Endothelial cell of umbilical vein (primary cell): ENCODE data around the gene OR4K1.
"Not testable (repeated sequence)": the region's sequence is repeated elsewhere in the genome, so short reads cannot be mapped to it uniquely, and the experiment has no call there.

Source experiments
- MAX ChIP-seq: IDR thresholded peaks from 2 replicates; pipeline ENCODE4 v1.6.1; 2011; ENCODE audit not compliant: insufficient read depth, insufficient read length
- POLR2A ChIP-seq: IDR thresholded peaks from 2 replicates; pipeline ENCODE4 v1.6.1; 2012; ENCODE audit warnings: low read depth, mild to moderate bottlenecking, control low read depth, low read length
- TF ChIP-seq, protein P1 (sequence below), 2 donors: IDR thresholded peaks; 1 replicate in 1 of 2; 2 replicates in 1 of 2; pipeline ENCODE4 v1.5.1; 2011; ENCODE audit warnings: low read length in 2 of 2, mild to moderate bottlenecking in 2 of 2, moderate library complexity in 2 of 2, control low read depth in 1 of 2, inconsistent platforms in 1 of 2, low read depth in 1 of 2; ENCODE audit not compliant: insufficient read depth in 1 of 2; ENCODE audit errors: extremely low read depth in 1 of 2

GRCh38 chr14:19969735-19970134 lies 39.0 kb downstream of the OR4K1 start:
- TF ChIP-seq, protein P1, sequence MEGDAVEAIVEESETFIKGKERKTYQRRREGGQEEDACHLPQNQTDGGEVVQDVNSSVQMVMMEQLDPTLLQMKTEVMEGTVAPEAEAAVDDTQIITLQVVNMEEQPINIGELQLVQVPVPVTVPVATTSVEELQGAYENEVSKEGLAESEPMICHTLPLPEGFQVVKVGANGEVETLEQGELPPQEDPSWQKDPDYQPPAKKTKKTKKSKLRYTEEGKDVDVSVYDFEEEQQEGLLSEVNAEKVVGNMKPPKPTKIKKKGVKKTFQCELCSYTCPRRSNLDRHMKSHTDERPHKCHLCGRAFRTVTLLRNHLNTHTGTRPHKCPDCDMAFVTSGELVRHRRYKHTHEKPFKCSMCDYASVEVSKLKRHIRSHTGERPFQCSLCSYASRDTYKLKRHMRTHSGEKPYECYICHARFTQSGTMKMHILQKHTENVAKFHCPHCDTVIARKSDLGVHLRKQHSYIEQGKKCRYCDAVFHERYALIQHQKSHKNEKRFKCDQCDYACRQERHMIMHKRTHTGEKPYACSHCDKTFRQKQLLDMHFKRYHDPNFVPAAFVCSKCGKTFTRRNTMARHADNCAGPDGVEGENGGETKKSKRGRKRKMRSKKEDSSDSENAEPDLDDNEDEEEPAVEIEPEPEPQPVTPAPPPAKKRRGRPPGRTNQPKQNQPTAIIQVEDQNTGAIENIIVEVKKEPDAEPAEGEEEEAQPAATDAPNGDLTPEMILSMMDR (IDR thresholded peaks at IDR 0.05; ENCODE audit: extremely low read depth in 1 of 2, insufficient read depth in 1 of 2, low read depth in 1 of 2, low read length in 2 of 2), result not testable (repeated sequence)
- TF ChIP-seq POLR2A, MAX: not testable (repeated sequence)
